Psoas muscle (tissue), 8 donors: ENCODE measurements around the gene PLBD2. TPM values are rescaled to one million over a fixed set of nuclear protein-coding genes. Genes with fewer than 3 reads are reported as not detected.

Experiments used
- ATAC-seq, 4 donors: fragments of 200-7000 bp; cut with Tn5 transposase; one replicate each; pipeline ENCODE4 v1.9.1; 2020; ENCODE audit warnings: moderate library complexity in 3 of 4, mild to moderate bottlenecking in 2 of 4
- DNase-seq, 2 donors: peaks; one replicate each; pipeline ENCODE4 v3.0.0-alpha.2; 2020
- H3K27ac ChIP-seq: fragments of 200-600 bp; one replicate; pipeline ENCODE4 v1.8.0; 2022
- H3K27me3 ChIP-seq, 3 donors: fragments of 200-600 bp in 1 of 3; one replicate each; pipeline versions ENCODE4 v1.6.1 to v1.8.0; 2013 to 2022; ENCODE audit warnings: low read length in 2 of 3, mild to moderate bottlenecking in 2 of 3, moderate library complexity in 1 of 3; ENCODE audit not compliant: insufficient read depth in 3 of 3
- H3K36me3 ChIP-seq, 2 donors: fragments of 200-600 bp in 1 of 2; one replicate each; pipeline versions ENCODE4 v1.6.1 to v1.8.0; 2013 to 2022; ENCODE audit warnings: low read depth in 1 of 2, mild to moderate bottlenecking in 1 of 2, moderate library complexity in 1 of 2; ENCODE audit not compliant: insufficient read depth in 1 of 2
- H3K4me1 ChIP-seq: fragments of 200-600 bp; one replicate; pipeline ENCODE4 v1.8.0; 2022
- H3K4me3 ChIP-seq: fragments of 200-600 bp; one replicate; pipeline ENCODE4 v1.8.0; 2022; ENCODE audit warnings: mild to moderate bottlenecking
- H3K9me3 ChIP-seq: fragments of 200-600 bp; one replicate; pipeline ENCODE4 v1.8.0; 2022
- WGBS, 3 donors: extraction: QIAGEN DNeasy Blood & Tissue Kit; methylation state at CpG; one replicate each; pipeline versions ENCODE4 v1.1.6 to v1.1.7; 2013; 5-methylcytosine and 5-hydroxymethylcytosine counted together
- intact Hi-C, 2 donors: fragments of 100-400 bp; cut with DNase I; formaldehyde crosslinking; loops; one replicate each; pipeline versions ENCODE4 v1.11.0 to v1.14.2; 2022
- polyA plus RNA-seq, 3 donors: library from polyadenylated mRNA; stranded (reverse); fragments of 200-250 nt; gene quantifications; one replicate each; pipeline ENCODE4 v1.2.3, GENCODE V29; 2013
- total RNA-seq, 4 donors: library from RNA; stranded (reverse); fragmentation: NEBNext Ultra II Directional in 2 of 4; extraction: Animal tissue kit (Norgen Biotek cat#: 25700) in 2 of 4; gene quantifications; one replicate each; pipeline versions ENCODE4 v1.2.1 to v1.2.4, GENCODE V29; 2021 to 2023
- TF ChIP-seq, protein P1 (sequence below): fragments of 200-600 bp; IDR thresholded peaks from one replicate; pipeline ENCODE4 v1.8.0; 2022; ENCODE audit warnings: antibody characterized with exemption
- donor health status: healthy with polysubstance abuse.
- donor health status: DM: no; HTN: no; CAD: no; lungs with moderate emphysema.
- donor health status: Bipolar disorder and iron deficiency.
- donor health status: healthy.
- donor health status: DM: yes; HTN: yes; CAD: no.
- donor health status: DM: no; HTN: no; CAD: no.
- donor health status: DM: no; HTN: no; CAD: no.
- donor health status: DM: yes; HTN: yes; CAD: no.

PLBD2 gene
- total and polyA plus RNA-seq, 7 donors: 5.2 to 21.4 (median 15.7) TPM

DNA sequence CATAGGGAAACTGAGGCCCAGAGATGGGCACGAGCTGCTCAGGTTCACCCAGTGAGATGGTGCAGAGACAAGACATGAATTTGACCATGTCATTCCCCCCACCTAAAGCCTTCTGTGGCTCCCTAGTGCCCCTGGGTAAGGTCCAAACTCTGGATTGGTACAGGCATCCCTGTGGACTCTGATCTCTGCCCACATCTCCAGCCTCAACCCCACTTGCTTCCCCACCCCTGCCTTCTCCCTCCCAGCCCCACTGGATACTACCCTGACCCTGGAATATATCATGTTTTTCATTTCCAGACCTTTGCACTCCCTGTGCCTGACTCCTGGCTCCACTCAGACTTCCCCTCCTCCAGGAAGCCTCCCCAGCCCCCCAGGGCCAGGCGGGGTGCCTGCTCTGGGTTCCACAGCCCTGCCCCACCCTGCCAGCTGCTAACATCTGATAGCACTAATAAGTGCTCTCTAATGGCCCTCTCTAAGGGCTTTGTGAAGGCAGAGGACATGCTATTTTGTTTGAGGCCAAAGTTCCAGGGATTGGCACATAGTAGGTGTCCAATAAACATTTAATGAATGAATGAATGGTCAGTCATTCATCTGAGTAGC is 62.7 kb downstream of the PLBD2 start:
- Histone ChIP-seq H3K9me3 (no peaks in the 10 kb centered on the region), H3K27ac (no peak overlapping the region), H3K36me3 (no peaks in the 10 kb centered on the region), H3K4me1 (no peaks in the 10 kb centered on the region), H3K4me3 (no peak overlapping the region), H3K27me3 (no peaks in the 10 kb centered on the region)
- TF ChIP-seq, protein P1, sequence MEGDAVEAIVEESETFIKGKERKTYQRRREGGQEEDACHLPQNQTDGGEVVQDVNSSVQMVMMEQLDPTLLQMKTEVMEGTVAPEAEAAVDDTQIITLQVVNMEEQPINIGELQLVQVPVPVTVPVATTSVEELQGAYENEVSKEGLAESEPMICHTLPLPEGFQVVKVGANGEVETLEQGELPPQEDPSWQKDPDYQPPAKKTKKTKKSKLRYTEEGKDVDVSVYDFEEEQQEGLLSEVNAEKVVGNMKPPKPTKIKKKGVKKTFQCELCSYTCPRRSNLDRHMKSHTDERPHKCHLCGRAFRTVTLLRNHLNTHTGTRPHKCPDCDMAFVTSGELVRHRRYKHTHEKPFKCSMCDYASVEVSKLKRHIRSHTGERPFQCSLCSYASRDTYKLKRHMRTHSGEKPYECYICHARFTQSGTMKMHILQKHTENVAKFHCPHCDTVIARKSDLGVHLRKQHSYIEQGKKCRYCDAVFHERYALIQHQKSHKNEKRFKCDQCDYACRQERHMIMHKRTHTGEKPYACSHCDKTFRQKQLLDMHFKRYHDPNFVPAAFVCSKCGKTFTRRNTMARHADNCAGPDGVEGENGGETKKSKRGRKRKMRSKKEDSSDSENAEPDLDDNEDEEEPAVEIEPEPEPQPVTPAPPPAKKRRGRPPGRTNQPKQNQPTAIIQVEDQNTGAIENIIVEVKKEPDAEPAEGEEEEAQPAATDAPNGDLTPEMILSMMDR: no peak
- 51 to 63% (median 63%) methylated on average over 2 of the region's 2 CpGs for WGBS, 3 donors
- no peak for DNase-seq
- intact Hi-C loops: no loop called here
- ATAC-seq: no peak

DNA sequence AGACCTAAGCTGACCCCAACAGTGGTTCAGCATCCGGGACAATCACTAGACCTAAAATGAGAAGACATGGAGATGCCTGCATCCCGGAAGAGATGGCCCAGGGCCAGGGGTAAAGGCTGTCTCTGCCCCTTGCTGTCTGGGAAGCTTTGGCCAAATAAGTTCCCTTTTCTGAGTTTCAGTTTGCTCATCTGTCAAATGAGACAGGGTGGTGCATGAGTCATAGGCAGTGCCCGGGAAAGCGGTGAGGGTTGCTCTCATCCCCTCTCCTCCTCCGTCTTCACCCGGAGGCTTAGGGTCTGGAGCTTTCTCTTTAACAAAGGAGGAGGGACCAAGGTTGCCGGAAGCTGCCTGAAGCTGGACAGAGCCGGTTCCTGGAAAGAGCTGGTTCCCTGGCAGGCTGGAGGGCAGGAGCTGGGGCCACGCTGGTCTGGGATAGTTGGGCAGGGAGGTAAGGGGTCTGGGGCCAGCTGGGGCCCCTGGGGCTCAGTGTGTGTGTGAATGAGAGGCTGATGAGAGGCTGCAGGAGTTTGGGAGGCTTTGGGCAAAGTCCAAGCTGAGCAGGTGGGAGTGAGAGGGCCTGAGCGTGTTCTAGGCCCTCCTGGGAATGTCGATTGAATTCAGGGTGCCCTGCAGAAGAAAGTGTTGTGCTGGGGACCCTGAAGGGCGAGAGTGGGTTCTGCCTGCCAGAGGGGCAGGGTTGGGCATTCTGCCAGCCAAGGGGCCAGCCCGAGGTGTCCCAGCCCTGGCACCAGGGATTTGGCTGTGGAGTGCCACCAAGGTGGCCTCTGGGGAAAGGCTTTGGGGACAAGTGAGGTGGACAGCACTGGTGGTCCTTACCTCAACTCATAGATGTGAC is 63.9 kb downstream of the PLBD2 start, which contains the start of gene SDSL:
SDSL (plus strand) TSS at position 351 of the 856 bp plus-strand sequence. CDS start 5,603 bp downstream, outside the sequence.
- no peaks in the 10 kb centered on the region for H3K9me3 ChIP-seq
- TF ChIP-seq, protein P1: no peak
- H3K27ac ChIP-seq: no peak within 1 kb of the TSS
- H3K27me3 ChIP-seq: no peaks in the 10 kb centered on the region
- H3K4me1 ChIP-seq: no peaks in the 10 kb centered on the region
- DNase-seq: peak; percentile 60 to 64
- intact Hi-C loops: no loop called here
- peak; percentile 54 to 76 (median 72) for ATAC-seq
- WGBS, 3 donors: 14 to 17% (median 14%) methylated on average over 13 of the region's 13 CpGs
- peak within 1 kb of the TSS; percentile 59 for H3K4me3 ChIP-seq
- H3K36me3 ChIP-seq: no peaks in the 10 kb centered on the region

DNA sequence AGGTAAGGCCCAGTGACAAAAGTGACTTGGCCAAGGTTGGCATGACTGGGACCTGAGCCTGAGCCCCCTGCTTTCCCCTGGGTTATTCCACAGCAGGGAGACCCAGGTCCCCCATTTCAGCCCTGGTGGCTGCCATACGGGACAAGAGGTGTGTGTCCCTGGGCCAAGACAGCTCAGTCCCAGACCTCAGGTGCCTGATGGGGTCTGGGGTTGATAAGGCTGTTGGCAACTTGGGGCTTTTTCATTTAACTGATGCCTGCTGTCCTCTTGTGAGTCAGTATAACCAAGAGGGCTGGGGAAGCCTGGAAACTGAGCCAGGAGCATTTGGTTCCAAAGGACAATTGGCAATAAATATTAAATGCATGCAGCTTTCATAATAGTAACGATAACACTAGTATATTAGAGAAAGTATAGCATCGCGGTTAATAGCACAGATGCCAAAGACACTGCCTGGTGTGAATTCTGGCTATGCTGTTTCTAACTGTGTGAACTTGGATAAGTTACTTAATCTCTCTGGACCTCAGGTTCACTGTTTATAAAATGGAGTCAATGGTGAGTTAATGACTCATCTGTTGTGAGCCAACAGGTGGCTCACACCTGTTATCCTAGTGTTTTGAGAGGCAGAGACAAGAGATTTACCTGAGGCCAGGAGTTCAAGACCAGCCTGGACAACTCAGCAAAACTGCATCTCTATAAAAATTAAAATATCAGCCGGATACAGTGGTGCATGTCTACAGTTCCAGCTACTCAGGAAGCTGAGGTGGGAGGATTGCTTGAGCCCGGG is 64.7 kb downstream of the PLBD2 start:
- Histone ChIP-seq H3K36me3 (no peaks in the 10 kb centered on the region), H3K9me3 (no peaks in the 10 kb centered on the region), H3K4me3 (peak overlapping the region; percentile 59), H3K4me1 (no peaks in the 10 kb centered on the region), H3K27ac (no peak overlapping the region), H3K27me3 (no peaks in the 10 kb centered on the region)
- DNase-seq: no peak
- TF ChIP-seq, protein P1: no peak
- WGBS, 3 donors: 74 to 82% (median 80%) methylated on average over 6 of the region's 6 CpGs
- ATAC-seq: no peak
- intact Hi-C loops: no loop called here

DNA sequence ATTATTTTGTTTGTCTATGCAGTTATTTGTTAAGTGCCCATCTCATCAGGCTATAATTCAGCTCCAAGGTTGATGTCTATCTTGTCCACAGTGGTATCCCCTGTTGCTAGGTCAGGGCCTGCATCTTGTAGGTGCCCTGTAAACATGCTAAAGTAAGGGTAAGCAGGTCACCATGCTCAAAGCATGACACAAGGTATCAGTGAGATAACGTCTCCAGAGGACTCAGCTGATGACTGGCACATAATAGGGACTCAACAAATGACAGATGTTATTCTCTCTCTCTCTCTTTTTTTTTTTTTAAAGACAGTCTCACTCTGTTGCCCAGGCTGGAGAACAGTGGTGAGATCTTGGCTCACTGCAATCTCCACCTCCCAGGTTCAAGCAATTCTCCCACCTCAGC is 66.1 kb downstream of the PLBD2 start:
- H3K36me3 ChIP-seq: no peaks in the 10 kb centered on the region
- no peaks in the 10 kb centered on the region for H3K4me1 ChIP-seq
- 77 to 85% (median 83%) methylated on average over 1 of the region's 1 CpG for WGBS, 3 donors
- ATAC-seq (no peak), DNase-seq (no peak)
- TF ChIP-seq, protein P1: no peak
- no peak overlapping the region for H3K27ac ChIP-seq
- intact Hi-C loops: no loop called here
- H3K4me3 ChIP-seq: no peak overlapping the region
- no peaks in the 10 kb centered on the region for H3K27me3 ChIP-seq
- H3K9me3 ChIP-seq: no peaks in the 10 kb centered on the region
